Neuron (in vitro differentiated cells): ENCODE measurements around the gene ZMYND11.
"Not testable (repeated sequence)": the region's sequence is repeated elsewhere in the genome, so short reads cannot be mapped to it uniquely, and the experiment has no call there.

Experiments used
- H2AFZ ChIP-seq: one replicate; pipeline ENCODE4 v1.6.1; 2013; ENCODE audit warnings: low read depth, mild to moderate bottlenecking, inconsistent platforms, low read length, moderate library complexity
- H3K27me3 ChIP-seq: one replicate; pipeline ENCODE4 v1.6.1; 2013; ENCODE audit warnings: low read length; ENCODE audit not compliant: insufficient read depth
- H3K36me3 ChIP-seq: one replicate; pipeline ENCODE4 v1.6.1; 2013; ENCODE audit warnings: low read length; ENCODE audit not compliant: insufficient read depth
- H3K4me1 ChIP-seq: one replicate; pipeline ENCODE4 v1.6.1; 2013; ENCODE audit warnings: low read length; ENCODE audit not compliant: insufficient read depth
- H3K4me3 ChIP-seq: 2 replicates; pipeline ENCODE4 v1.5.1; 2013; ENCODE audit warnings: mild to moderate bottlenecking, low read length, moderate library complexity
- H3K9me3 ChIP-seq: one replicate; pipeline ENCODE4 v1.6.1; 2013; ENCODE audit warnings: low read length

Gene ZMYND11

GRCh38 chr10:248307-248706 lies 113.1 kb downstream of the ZMYND11 start:
- no peak overlapping the region for H2AFZ ChIP-seq
- no peaks in the 10 kb centered on the region for H3K4me1 ChIP-seq
- no peak overlapping the region for H3K4me3 ChIP-seq
- H3K9me3 ChIP-seq: no peaks in the 10 kb centered on the region
- peaks cover 82% of the 10 kb centered on the region for H3K36me3 ChIP-seq
- no peaks in the 10 kb centered on the region for H3K27me3 ChIP-seq

DNA sequence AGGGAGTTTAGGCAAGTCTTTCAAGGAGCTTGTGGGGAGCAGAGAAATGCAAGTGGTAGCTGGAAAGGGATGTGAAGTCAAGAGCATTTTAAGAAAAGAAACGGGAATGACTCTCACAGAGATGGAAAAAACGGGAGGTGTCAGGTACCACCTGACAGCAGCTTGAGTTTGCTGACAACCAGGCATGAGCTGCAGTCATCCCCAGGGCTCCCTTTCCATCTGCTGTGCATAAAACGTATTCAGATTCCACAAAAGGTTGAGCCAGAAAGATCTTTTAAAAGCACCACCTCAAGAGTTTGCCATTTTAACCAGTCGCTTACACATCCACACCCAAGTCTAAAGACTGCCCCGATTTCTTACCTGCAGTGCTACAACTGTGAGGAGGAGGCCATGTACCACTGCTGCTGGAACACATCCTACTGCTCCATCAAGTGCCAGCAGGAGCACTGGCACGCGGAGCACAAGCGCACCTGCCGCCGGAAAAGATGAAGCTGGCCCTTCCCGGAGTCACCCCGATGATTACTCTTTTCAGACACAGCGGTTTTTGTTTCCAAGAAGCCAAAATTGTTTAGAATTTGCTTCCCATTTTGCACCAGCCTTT lies 116.8 kb downstream of the ZMYND11 start:
- H3K27me3 ChIP-seq: no peaks in the 10 kb centered on the region

GRCh38 chr10:260819-261429 lies 125.7 kb downstream of the ZMYND11 start:
- Histone ChIP-seq H2AFZ (no peak overlapping the region), H3K4me3 (no peak overlapping the region), H3K4me1 (no peaks in the 10 kb centered on the region), H3K27me3 (no peaks in the 10 kb centered on the region), H3K36me3 (peaks cover 10% of the 10 kb centered on the region), H3K9me3 (no peaks in the 10 kb centered on the region)

More for the DNA sequence above, 116.8 kb downstream of the ZMYND11 start:
- H2AFZ ChIP-seq: no peak overlapping the region
- H3K36me3 ChIP-seq: peaks cover 75% of the 10 kb centered on the region
- H3K4me3 ChIP-seq: no peak overlapping the region
- no peaks in the 10 kb centered on the region for H3K9me3 ChIP-seq
- H3K4me1 ChIP-seq: no peaks in the 10 kb centered on the region

GRCh38 chr10:264160-265073 lies 129.2 kb downstream of the ZMYND11 start:
- H3K36me3 ChIP-seq, H3K9me3 ChIP-seq, H2AFZ ChIP-seq, H3K4me3 ChIP-seq, H3K4me1 ChIP-seq, H3K27me3 ChIP-seq: not testable (repeated sequence)

GRCh38 chr10:265074-265440 lies 129.8 kb downstream of the ZMYND11 start:
- H3K27me3 ChIP-seq, H3K4me1 ChIP-seq, H3K9me3 ChIP-seq, H3K36me3 ChIP-seq, H3K4me3 ChIP-seq, H2AFZ ChIP-seq: not testable (repeated sequence)

DNA sequence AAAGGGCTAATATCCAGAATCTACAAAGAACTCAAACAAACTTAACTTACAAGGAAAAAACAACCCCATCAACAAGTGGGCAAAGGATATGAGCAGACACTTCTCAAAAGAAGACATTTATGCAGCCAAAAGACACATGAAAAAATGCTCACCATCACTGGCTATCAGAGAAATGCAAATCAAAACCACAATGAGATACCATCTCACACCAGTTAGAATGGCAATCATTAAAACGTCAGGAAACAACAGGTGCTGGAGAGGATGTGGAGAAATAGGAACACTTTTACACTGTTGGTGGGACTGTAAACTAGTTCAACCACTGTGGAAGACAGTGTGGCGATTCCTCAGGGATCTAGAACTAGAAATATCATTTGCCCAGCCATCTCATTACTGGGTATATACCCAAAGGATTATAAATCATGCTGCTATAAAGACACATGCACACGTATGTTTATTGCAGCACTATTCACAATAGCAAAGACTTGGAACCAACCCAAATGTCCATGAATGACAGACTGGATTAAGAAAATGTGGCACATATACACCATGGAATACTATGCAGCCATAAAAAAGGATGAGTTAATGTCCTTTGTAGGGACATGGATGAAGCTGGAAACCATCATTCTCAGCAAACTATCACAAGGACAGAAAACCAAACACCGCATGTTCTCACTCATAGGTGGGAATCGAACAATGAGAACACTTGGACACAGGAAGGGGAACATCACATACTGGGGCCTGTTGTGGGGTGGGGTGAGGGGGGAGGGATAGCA lies 130.7 kb downstream of the ZMYND11 start:
- not testable (repeated sequence) for H2AFZ ChIP-seq, H3K9me3 ChIP-seq, H3K4me3 ChIP-seq, H3K27me3 ChIP-seq, H3K36me3 ChIP-seq, H3K4me1 ChIP-seq

- no peaks in the 10 kb centered on the region for H3K36me3 ChIP-seq
- no peak overlapping the region for H3K4me3 ChIP-seq
- peaks cover 10% of the 10 kb centered on the region for H3K4me1 ChIP-seq
- H3K9me3 ChIP-seq: no peaks in the 10 kb centered on the region
- no peak overlapping the region for H2AFZ ChIP-seq
- H3K27me3 ChIP-seq: no peaks in the 10 kb centered on the region
Observed at GRCh38 chr10:266974-267425, 131.7 kb downstream of the ZMYND11 start.

GRCh38 chr10:267705-268104 lies 132.4 kb downstream of the ZMYND11 start:
- H3K9me3 ChIP-seq: no peaks in the 10 kb centered on the region
- no peak overlapping the region for H3K4me3 ChIP-seq
- H3K27me3 ChIP-seq: no peaks in the 10 kb centered on the region
- peaks cover under 1% of the 10 kb centered on the region for H3K36me3 ChIP-seq
- H2AFZ ChIP-seq: no peak overlapping the region
- peaks cover 10% of the 10 kb centered on the region for H3K4me1 ChIP-seq

DNA sequence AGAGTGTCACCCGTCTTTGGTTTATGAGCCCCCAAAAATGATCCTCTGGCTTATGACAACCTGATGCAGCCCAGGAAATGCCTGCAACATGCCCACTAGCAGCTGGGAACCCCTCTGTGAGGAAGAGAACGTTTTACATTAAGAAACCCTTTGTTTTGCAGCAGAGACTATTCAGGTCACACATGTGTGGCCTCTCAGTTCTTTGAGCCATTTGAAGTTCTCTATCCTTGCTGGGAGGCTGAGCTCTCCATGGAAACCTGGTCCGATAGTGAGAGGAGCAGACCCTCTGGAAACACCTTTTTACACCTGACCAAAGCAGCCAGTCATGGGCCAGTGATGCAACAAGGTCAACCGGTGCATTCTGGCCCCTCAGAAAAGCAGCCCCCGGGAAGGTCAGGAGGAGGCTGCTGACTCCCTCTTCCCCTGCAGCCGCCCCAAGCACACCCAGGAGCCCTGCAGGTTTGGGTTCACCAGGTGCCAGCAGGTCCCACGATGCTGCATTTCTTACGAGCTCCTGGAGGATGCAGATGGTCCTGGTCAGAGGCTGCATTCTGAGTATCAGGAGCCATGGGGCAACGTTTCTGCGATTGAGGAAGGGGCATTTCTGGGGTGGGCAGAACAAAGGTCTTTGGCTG lies 134.3 kb downstream of the ZMYND11 start:
- Histone ChIP-seq H3K4me1 (peaks cover 10% of the 10 kb centered on the region), H3K9me3 (no peaks in the 10 kb centered on the region), H3K27me3 (no peaks in the 10 kb centered on the region), H3K36me3 (peaks cover 6% of the 10 kb centered on the region), H3K4me3 (no peak overlapping the region), H2AFZ (no peak overlapping the region)

- H3K4me3 ChIP-seq: no peak overlapping the region
- H3K27me3 ChIP-seq: no peaks in the 10 kb centered on the region
- H2AFZ ChIP-seq: no peak overlapping the region
Observed at GRCh38 chr10:271201-271600, 135.9 kb downstream of the ZMYND11 start.

GRCh38 chr10:271722-272121 lies 136.5 kb downstream of the ZMYND11 start:
- Histone ChIP-seq H3K27me3 (no peaks in the 10 kb centered on the region), H3K4me1 (peaks cover 10% of the 10 kb centered on the region), H3K4me3 (no peak overlapping the region), H3K9me3 (no peaks in the 10 kb centered on the region), H2AFZ (no peak overlapping the region), H3K36me3 (peaks cover 18% of the 10 kb centered on the region)

More at GRCh38 chr10:271201-271600, 135.9 kb downstream of the ZMYND11 start:
- Histone ChIP-seq H3K4me1 (peaks cover 10% of the 10 kb centered on the region), H3K9me3 (no peaks in the 10 kb centered on the region), H3K36me3 (peaks cover 18% of the 10 kb centered on the region)

DNA sequence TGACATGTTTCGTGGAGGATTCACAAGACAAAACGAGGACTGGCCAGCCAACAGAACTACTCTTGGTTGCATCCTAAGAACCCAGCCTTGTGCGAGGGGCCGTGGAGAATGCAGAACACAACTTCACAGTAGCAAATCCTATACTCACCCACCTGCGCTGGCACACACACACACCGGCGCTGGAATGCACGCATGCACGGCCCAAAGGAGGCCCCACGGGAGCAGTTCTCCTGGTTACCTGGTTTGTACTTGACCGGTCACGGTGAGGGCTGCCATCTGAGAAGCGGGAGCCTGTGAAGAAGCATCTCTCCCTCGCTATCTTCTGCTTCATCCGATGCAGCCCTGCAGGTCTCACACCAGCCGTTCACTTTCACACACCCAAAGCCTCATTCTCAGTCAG lies 137.8 kb downstream of the ZMYND11 start:
- Histone ChIP-seq H3K4me3 (no peak overlapping the region), H2AFZ (no peak overlapping the region), H3K4me1 (peaks cover 10% of the 10 kb centered on the region), H3K36me3 (peaks cover 30% of the 10 kb centered on the region), H3K27me3 (no peaks in the 10 kb centered on the region), H3K9me3 (no peaks in the 10 kb centered on the region)
